ENCODE measurements around the gene ZNF805.
A peak's percentile ranks its signal among the peaks of the same experiment; 100 is the strongest.
"Not testable (repeated sequence)": the region's sequence is repeated elsewhere in the genome, so short reads cannot be mapped to it uniquely, and the experiment has no call there.

The ZNF805 gene

GRCh38 chr19:57245066-57245465 is 4.6 kb downstream of the ZNF805 start:
- H3K9ac ChIP-seq (ENCODE audit: low read length) = no peak overlapping the region; the same call in 1 of the 2 replicates
- peaks cover 51% of the 10 kb centered on the region for H3K79me2 ChIP-seq (ENCODE audit: low read length)
- peaks cover 31% of the 10 kb centered on the region for H3K36me3 ChIP-seq (replicated peaks; ENCODE audit: low read depth, low read length)
- H3K27ac ChIP-seq (ENCODE audit: low read length) = peak overlapping the region; percentile 63
- H3K9me3 ChIP-seq (ENCODE audit: insufficient read depth, low read length) = no peaks in the 10 kb centered on the region
- peak overlapping the region; percentile 43 for H3K4me2 ChIP-seq (ENCODE audit: low read length)
- H3K27me3 ChIP-seq (ENCODE audit: low read depth, low read length) = no peaks in the 10 kb centered on the region
- H3K4me1 ChIP-seq (ENCODE audit: low read length) = peaks cover 27% of the 10 kb centered on the region
- H3K4me3 ChIP-seq (ENCODE audit: low read length) = no peak overlapping the region
- H4K20me1 ChIP-seq (ENCODE audit: insufficient read depth, low read length) = no peaks in the 10 kb centered on the region
- H2AFZ ChIP-seq (ENCODE audit: low read depth, low read length) = no peak overlapping the region
- no peak for TF ChIP-seq CTCF (IDR thresholded peaks at IDR 0.05; ENCODE audit: low read depth, low read length)
- TF ChIP-seq EZH2phosphoT487 (IDR thresholded peaks at IDR 0.05; ENCODE audit: low read depth) = no peak

DNA sequence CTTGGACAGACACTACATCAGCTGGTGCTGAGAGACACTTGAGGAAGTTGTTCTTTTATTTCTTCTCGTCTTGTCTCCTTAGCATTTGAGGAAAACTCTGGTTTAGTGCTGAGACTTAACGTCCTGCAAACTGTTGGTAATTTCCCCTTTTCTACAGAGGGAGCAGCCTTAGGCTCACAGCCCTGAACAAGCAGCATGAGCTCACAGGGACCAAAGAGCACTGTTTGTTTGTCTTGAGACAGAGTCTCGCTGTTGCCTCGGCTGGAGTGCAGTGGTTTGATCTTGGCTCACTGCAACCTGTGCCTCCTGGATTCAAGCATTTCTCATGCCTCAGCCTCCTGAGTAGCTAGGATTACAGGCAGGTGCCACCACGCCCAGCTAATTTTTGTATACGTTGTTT is 5.5 kb downstream of the ZNF805 start:
- Histone ChIP-seq H3K27ac (ENCODE audit: low read length) (no peak overlapping the region), H3K4me1 (ENCODE audit: low read length) (peaks cover 26% of the 10 kb centered on the region), H3K27me3 (ENCODE audit: low read depth, low read length) (no peaks in the 10 kb centered on the region), H3K9ac (ENCODE audit: low read length) (no peak overlapping the region), H3K4me2 (ENCODE audit: low read length) (no peak overlapping the region), H3K9me3 (ENCODE audit: insufficient read depth, low read length) (no peaks in the 10 kb centered on the region), H4K20me1 (ENCODE audit: insufficient read depth, low read length) (no peaks in the 10 kb centered on the region), H3K36me3 (replicated peaks; ENCODE audit: low read depth, low read length) (peaks cover 36% of the 10 kb centered on the region), H3K4me3 (ENCODE audit: low read length) (no peak overlapping the region), H2AFZ (ENCODE audit: low read depth, low read length) (no peak overlapping the region), H3K79me2 (ENCODE audit: low read length) (peaks cover 46% of the 10 kb centered on the region)
- TF ChIP-seq EZH2phosphoT487 (IDR thresholded peaks at IDR 0.05; ENCODE audit: low read depth) = no peak
- no peak for TF ChIP-seq CTCF (IDR thresholded peaks at IDR 0.05; ENCODE audit: low read depth, low read length)

DNA sequence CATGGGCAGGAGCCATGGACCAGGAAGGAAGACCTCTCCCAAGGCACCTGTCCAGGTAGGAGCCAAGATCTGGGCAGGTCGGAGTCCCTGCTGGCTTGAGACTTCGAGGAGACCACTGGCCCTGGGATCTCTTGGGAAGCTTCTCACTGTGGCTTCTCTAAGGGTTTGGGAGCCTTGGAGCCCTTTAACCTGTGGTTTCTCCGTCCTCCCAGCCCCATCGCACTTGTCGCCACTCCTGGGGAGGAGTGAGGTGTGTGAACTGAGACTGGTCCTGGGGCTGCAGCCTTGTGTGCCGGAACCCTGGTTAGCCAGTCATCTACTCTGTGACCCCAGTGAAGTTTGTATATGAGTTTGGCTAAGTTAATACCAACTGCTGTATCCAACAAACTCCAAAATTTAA is 8.2 kb downstream of the ZNF805 start:
- peaks cover 19% of the 10 kb centered on the region for H3K79me2 ChIP-seq (ENCODE audit: low read length)
- H3K27ac ChIP-seq (ENCODE audit: low read length) = no peak overlapping the region
- no peak for TF ChIP-seq CTCF (IDR thresholded peaks at IDR 0.05; ENCODE audit: low read depth, low read length)
- TF ChIP-seq EZH2phosphoT487 (IDR thresholded peaks at IDR 0.05; ENCODE audit: low read depth) = no peak

DNA sequence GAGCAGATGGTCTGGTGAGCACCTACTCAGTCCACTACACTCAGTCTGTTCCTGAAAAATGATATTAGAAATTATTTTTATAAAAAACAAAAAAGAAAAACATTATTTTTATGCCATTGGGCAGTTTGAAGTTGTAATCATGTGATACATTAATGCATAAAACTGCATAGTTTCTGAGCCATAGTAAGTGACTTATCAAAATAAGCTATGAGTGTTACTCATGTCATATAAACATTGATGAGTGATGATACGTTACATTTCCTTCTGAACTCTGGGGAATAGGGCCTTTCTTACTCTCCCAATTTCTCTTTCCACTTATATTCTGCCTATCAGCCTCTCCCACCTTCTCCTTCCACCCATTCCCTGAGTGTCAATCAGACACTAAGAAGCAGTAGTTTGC is 8.9 kb downstream of the ZNF805 start:
- Histone ChIP-seq H3K27ac (ENCODE audit: low read length) (no peak overlapping the region), H4K20me1 (ENCODE audit: insufficient read depth, low read length) (no peaks in the 10 kb centered on the region), H2AFZ (ENCODE audit: low read depth, low read length) (no peak overlapping the region), H3K4me1 (ENCODE audit: low read length) (peaks cover 15% of the 10 kb centered on the region), H3K9me3 (ENCODE audit: insufficient read depth, low read length) (no peaks in the 10 kb centered on the region), H3K4me3 (ENCODE audit: low read length) (no peak overlapping the region), H3K79me2 (ENCODE audit: low read length) (peaks cover 16% of the 10 kb centered on the region), H3K36me3 (replicated peaks; ENCODE audit: low read depth, low read length) (peaks cover 55% of the 10 kb centered on the region), H3K27me3 (ENCODE audit: low read depth, low read length) (no peaks in the 10 kb centered on the region), H3K9ac (ENCODE audit: low read length) (no peak overlapping the region), H3K4me2 (ENCODE audit: low read length) (no peak overlapping the region)
- TF ChIP-seq CTCF (IDR thresholded peaks at IDR 0.05; ENCODE audit: low read depth, low read length) = no peak

More for the DNA sequence above, 8.2 kb downstream of the ZNF805 start:
- Histone ChIP-seq H4K20me1 (ENCODE audit: insufficient read depth, low read length) (no peaks in the 10 kb centered on the region), H3K4me2 (ENCODE audit: low read length) (no peak overlapping the region), H3K27me3 (ENCODE audit: low read depth, low read length) (no peaks in the 10 kb centered on the region), H3K4me1 (ENCODE audit: low read length) (peaks cover 20% of the 10 kb centered on the region), H3K4me3 (ENCODE audit: low read length) (no peak overlapping the region), H3K36me3 (replicated peaks; ENCODE audit: low read depth, low read length) (peaks cover 54% of the 10 kb centered on the region), H2AFZ (ENCODE audit: low read depth, low read length) (no peak overlapping the region), H3K9ac (ENCODE audit: low read length) (no peak overlapping the region), H3K9me3 (ENCODE audit: insufficient read depth, low read length) (no peaks in the 10 kb centered on the region)

- H3K4me3 ChIP-seq (ENCODE audit: low read length); H2AFZ ChIP-seq (ENCODE audit: low read depth, low read length); H3K4me2 ChIP-seq (ENCODE audit: low read length); H3K79me2 ChIP-seq (ENCODE audit: low read length); H3K4me1 ChIP-seq (ENCODE audit: low read length); H3K27ac ChIP-seq (ENCODE audit: low read length); H4K20me1 ChIP-seq (ENCODE audit: insufficient read depth, low read length); H3K9me3 ChIP-seq (ENCODE audit: insufficient read depth, low read length); H3K27me3 ChIP-seq (ENCODE audit: low read depth, low read length); H3K9ac ChIP-seq (ENCODE audit: low read length): not testable (repeated sequence)
- H3K36me3 ChIP-seq (replicated peaks; ENCODE audit: low read depth, low read length) = peaks cover 42% of the 10 kb centered on the region
These were observed 13.3 kb downstream of the ZNF805 start for GRCh38 chr19:57253767-57254166.

Measured in OCI-LY3 (cell line).